Measurements from ENCODE around the gene PCBP2.
"Not testable (repeated sequence)": the region's sequence is repeated elsewhere in the genome, so short reads cannot be mapped to it uniquely, and the experiment has no call there.

DNA sequence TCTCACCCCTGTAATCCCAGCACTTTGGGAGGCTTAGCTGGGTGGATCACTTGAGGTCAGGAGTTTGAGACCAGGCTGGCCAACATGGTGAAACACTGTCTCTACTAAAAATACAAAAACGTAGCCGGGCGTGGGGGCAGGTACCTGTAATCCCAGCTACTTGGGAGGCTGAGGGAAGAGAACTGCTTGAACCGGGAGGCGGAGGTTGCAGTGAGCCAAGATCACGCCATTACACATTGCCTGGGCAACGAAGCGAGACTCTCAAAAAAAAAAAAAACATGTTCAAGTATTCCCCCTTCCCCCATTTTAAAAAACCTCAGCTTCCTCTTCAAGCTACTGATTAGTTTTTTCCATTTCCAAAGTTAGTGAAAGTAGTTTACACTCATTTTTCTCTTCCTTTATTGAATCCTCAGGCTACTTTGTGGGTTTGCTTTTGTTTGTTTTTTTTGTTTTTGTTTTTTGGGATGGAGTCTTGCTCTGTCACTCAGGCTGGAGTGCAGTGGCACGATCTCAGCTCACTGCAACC is 34.5 kb upstream of the PCBP2 start:
- TF ChIP-seq, protein P1, sequence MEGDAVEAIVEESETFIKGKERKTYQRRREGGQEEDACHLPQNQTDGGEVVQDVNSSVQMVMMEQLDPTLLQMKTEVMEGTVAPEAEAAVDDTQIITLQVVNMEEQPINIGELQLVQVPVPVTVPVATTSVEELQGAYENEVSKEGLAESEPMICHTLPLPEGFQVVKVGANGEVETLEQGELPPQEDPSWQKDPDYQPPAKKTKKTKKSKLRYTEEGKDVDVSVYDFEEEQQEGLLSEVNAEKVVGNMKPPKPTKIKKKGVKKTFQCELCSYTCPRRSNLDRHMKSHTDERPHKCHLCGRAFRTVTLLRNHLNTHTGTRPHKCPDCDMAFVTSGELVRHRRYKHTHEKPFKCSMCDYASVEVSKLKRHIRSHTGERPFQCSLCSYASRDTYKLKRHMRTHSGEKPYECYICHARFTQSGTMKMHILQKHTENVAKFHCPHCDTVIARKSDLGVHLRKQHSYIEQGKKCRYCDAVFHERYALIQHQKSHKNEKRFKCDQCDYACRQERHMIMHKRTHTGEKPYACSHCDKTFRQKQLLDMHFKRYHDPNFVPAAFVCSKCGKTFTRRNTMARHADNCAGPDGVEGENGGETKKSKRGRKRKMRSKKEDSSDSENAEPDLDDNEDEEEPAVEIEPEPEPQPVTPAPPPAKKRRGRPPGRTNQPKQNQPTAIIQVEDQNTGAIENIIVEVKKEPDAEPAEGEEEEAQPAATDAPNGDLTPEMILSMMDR (IDR thresholded peaks at IDR 0.05): not testable (repeated sequence)
- TF ChIP-seq POLR2A (IDR thresholded peaks at IDR 0.05; ENCODE audit: low read depth); EP300 (IDR thresholded peaks at IDR 0.05): not testable (repeated sequence)

Measured in esophagus muscularis mucosa (tissue), 4 donors.